Adrenal gland (tissue), 12 donors: ENCODE measurements around the gene GAS2. TPM values are rescaled to one million over a fixed set of nuclear protein-coding genes. Genes with fewer than 3 reads are reported as not detected.

ENCODE experiments used
- DNase-seq, 7 donors: peaks; one replicate each; pipeline ENCODE4 v3.0.0-alpha.2; 2019 to 2020
- H3K27ac ChIP-seq, 5 donors: fragments of 200-600 bp; sonication (generic) in 4 of 5; 1 replicate in 3 of 5; 2 replicates in 2 of 5; pipeline versions ENCODE4 v1.5.1 to v1.8.0; 2016 to 2020; ENCODE audit warnings: mild to moderate bottlenecking in 1 of 5
- H3K27me3 ChIP-seq: fragments of 200-600 bp; 2 replicates; pipeline ENCODE4 v1.8.0; 2021
- H3K36me3 ChIP-seq, 2 donors: fragments of 200-600 bp; replicated peaks in 1 of 2; 1 replicate in 1 of 2; 2 replicates in 1 of 2; pipeline versions ENCODE4 v1.5.1 to v1.8.0; 2018 to 2022
- H3K4me1 ChIP-seq, 2 donors: fragments of 200-600 bp; replicated peaks in 1 of 2; 1 replicate in 1 of 2; 2 replicates in 1 of 2; pipeline versions ENCODE4 v1.5.1 to v1.8.0; 2018 to 2021
- H3K4me3 ChIP-seq, 4 donors: fragments of 200-600 bp; sonication (generic) in 3 of 4; one replicate each; pipeline ENCODE4 v1.5.1; 2016 to 2018
- H3K9me3 ChIP-seq, 3 donors: fragments of 200-600 bp; sonication (generic) in 1 of 3; replicated peaks in 1 of 3; 1 replicate in 2 of 3; 2 replicates in 1 of 3; pipeline versions ENCODE4 v1.5.1 to v1.8.0; 2016 to 2021
- CTCF ChIP-seq, 6 experiments: fragments of 450-650 bp in 4 of 6; fragments of 200-600 bp in 2 of 6; sonication (generic) in 1 of 6; IDR thresholded peaks; 1 replicate in 5 of 6; 2 replicates in 1 of 6; pipeline versions ENCODE4 v1.5.1 to v1.8.0; 2016 to 2021; ENCODE audit warnings: antibody characterized with exemption in 6 of 6, mild to moderate bottlenecking in 2 of 6, moderate library complexity in 1 of 6
- POLR2A ChIP-seq, 2 donors: fragments of 450-650 bp; IDR thresholded peaks; one replicate each; pipeline ENCODE4 v1.6.1; 2017; ENCODE audit warnings: antibody characterized with exemption in 2 of 2, mild to moderate bottlenecking in 2 of 2, moderate library complexity in 1 of 2
- WGBS, 4 donors: extraction: QIAGEN DNeasy Blood & Tissue Kit in 2 of 4; methylation state at CpG; one replicate each; pipeline versions ENCODE4 v1.1.5 to v1.1.7; 2013 to 2017; 5-methylcytosine and 5-hydroxymethylcytosine counted together
- intact Hi-C, 2 donors: fragments of 100-400 bp; cut with DNase I; formaldehyde crosslinking; loops; one replicate each; pipeline versions ENCODE4 v1.14.1 to v1.15.0; 2022 to 2023
- polyA plus RNA-seq, 3 donors: library from polyadenylated mRNA; stranded (reverse); fragments of 200-250 nt in 2 of 3; fragments of 350-450 nt in 1 of 3; fragmentation: Illumina TruSeq in 1 of 3; extraction: RNeasy Lipid Tissue Mini Kit (QIAGEN cat#74804) in 1 of 3; gene quantifications; one replicate each; pipeline ENCODE4 v1.2.3, GENCODE V29; 2013 to 2014
- total RNA-seq, 9 donors: library from RNA; depleted of rRNA in 4 of 9; stranded (reverse); fragments of >200 nt in 4 of 9; fragments of 120-200 nt in 1 of 9; fragmentation: NEBNext Ultra II Directional in 1 of 9; extraction: Animal tissue kit (Norgen Biotek cat#: 25700) in 1 of 9; gene quantifications; one replicate each; pipeline versions ENCODE4 v1.1.0 to v1.2.4, GENCODE V29; 2013 to 2023
- donor health status: healthy with polysubstance abuse.
- donor health status: Bipolar disorder and iron deficiency.
- donor health status: DM: yes; HTN: yes; CAD: no.
- donor health status: DM: no; HTN: no; CAD: no.
- donor health status: DM: no; HTN: no; CAD: no.
- donor health status: DM: yes; HTN: yes; CAD: no.

Gene GAS2
- total and polyA plus RNA-seq, 12 donors: 0.56 to 14.8 (median 2.3) TPM

- intact Hi-C loops: no loop called here
- H3K27me3 ChIP-seq: no peaks in the 10 kb centered on the region
- no peaks in the 10 kb centered on the region for H3K36me3 ChIP-seq
- DNase-seq: no peak
- H3K4me3 ChIP-seq: no peak overlapping the region
- H3K4me1 ChIP-seq: no peaks in the 10 kb centered on the region
- H3K27ac ChIP-seq: no peak overlapping the region
- TF ChIP-seq CTCF (IDR thresholded peaks at IDR 0.05) (no peak), POLR2A (IDR thresholded peaks at IDR 0.05) (no peak)
- WGBS, 4 donors: 67 to 82% (median 72%) methylated on average over 1 of the region's 1 CpG
- no peaks in the 10 kb centered on the region for H3K9me3 ChIP-seq
Measured at GRCh38 chr11:22753416-22753815, 87.0 kb downstream of the GAS2 start.

- 47 to 54% (median 50%) methylated on average over 1 of the region's 1 CpG for WGBS, 4 donors
- H3K27me3 ChIP-seq: no peaks in the 10 kb centered on the region
- H3K4me3 ChIP-seq: no peak overlapping the region
- no peak for DNase-seq
- no peaks in the 10 kb centered on the region for H3K9me3 ChIP-seq
- no peak for TF ChIP-seq POLR2A (IDR thresholded peaks at IDR 0.05)
- TF ChIP-seq CTCF (IDR thresholded peaks at IDR 0.05): no peak
- H3K36me3 ChIP-seq: no peaks in the 10 kb centered on the region
- H3K4me1 ChIP-seq: no peaks in the 10 kb centered on the region
- intact Hi-C loops: no loop called here
- no peak overlapping the region for H3K27ac ChIP-seq
Measured at GRCh38 chr11:22761066-22761465, 94.7 kb downstream of the GAS2 start.

GRCh38 chr11:22763166-22763565 lies 96.8 kb downstream of the GAS2 start:
- Histone ChIP-seq H3K9me3 (no peaks in the 10 kb centered on the region), H3K4me1 (no peaks in the 10 kb centered on the region), H3K27me3 (no peaks in the 10 kb centered on the region), H3K27ac (no peak overlapping the region), H3K4me3 (no peak overlapping the region), H3K36me3 (no peaks in the 10 kb centered on the region)
- no peak for DNase-seq
- TF ChIP-seq CTCF (IDR thresholded peaks at IDR 0.05) (no peak), POLR2A (IDR thresholded peaks at IDR 0.05) (no peak)
- intact Hi-C loops: no loop called here
- 79 to 86% (median 85%) methylated on average over 1 of the region's 1 CpG for WGBS, 4 donors

- 76 to 87% (median 82%) methylated on average over 2 of the region's 2 CpGs for WGBS, 4 donors
- no peaks in the 10 kb centered on the region for H3K27me3 ChIP-seq
- H3K4me1 ChIP-seq: no peaks in the 10 kb centered on the region
- H3K9me3 ChIP-seq: no peaks in the 10 kb centered on the region
- intact Hi-C loops: no loop called here
- H3K4me3 ChIP-seq: no peak overlapping the region
- TF ChIP-seq POLR2A (IDR thresholded peaks at IDR 0.05): no peak
- TF ChIP-seq CTCF (IDR thresholded peaks at IDR 0.05): no peak
- no peaks in the 10 kb centered on the region for H3K36me3 ChIP-seq
- H3K27ac ChIP-seq: no peak overlapping the region
- DNase-seq: no peak
Measured at GRCh38 chr11:22764735-22765134, 98.3 kb downstream of the GAS2 start.
